Pulmonary artery endothelial cell (primary cell): ENCODE results near the gene ZCWPW2. TPM values are rescaled to one million over a fixed set of nuclear protein-coding genes. Genes with fewer than 3 reads are reported as not detected.

Experiments
- DNase-seq: peaks from one replicate; pipeline ENCODE4 v3.0.0-alpha.2; 2011; ENCODE audit warnings: low read depth, low spot score
- total RNA-seq: library from RNA; depleted of rRNA; stranded (reverse); fragments of >200 nt; gene quantifications from 2 replicates; pipeline ENCODE4 v1.2.3, GENCODE V29; 2014

Gene ZCWPW2
- total RNA-seq, 1 donor from 2014 or later, result 0.13 TPM

- DNase-seq, result no peak
These were observed 226.7 kb downstream of the ZCWPW2 start for GRCh38 chr3:28575100-28575745.

Other genes starting within 250 kb of the ZCWPW2 start
- 3.6 and 3.9 TPM in 2 replicates for gene CMC1, start 107.1 kb upstream of the ZCWPW2 start, total RNA-seq
- 43.7 and 48.0 TPM in 2 replicates for gene AZI2, start 103 bp downstream of the ZCWPW2 start, total RNA-seq